ENCODE measurements around the gene DACT2. TPM values are rescaled to one million over a fixed set of nuclear protein-coding genes. Genes with fewer than 3 reads are reported as not detected.

DACT2 gene
- total and polyA plus RNA-seq, 2 donors (not counting 1 experiment from before 2014, with no cell fraction given), result not detected

DNA sequence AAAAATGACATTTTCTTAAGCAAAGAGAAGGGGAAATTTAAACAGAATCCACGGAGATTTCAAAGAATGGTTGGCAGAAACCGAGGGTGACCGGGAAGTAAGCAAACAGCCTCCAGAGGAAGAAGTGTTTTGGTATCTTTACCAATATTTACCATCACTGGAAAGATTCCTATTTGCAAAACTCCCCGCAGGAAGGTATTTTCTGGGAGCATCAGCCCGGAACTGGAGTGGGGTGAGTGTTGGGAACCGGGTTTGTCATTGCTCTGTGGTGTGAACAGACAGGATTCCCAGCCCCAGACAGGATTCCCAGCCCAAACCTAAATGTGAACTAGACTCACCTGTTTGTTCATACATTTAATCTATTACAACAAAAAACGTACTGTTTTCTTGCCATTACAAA is 19.2 kb upstream of the DACT2 start:
- TF ChIP-seq, protein P1, sequence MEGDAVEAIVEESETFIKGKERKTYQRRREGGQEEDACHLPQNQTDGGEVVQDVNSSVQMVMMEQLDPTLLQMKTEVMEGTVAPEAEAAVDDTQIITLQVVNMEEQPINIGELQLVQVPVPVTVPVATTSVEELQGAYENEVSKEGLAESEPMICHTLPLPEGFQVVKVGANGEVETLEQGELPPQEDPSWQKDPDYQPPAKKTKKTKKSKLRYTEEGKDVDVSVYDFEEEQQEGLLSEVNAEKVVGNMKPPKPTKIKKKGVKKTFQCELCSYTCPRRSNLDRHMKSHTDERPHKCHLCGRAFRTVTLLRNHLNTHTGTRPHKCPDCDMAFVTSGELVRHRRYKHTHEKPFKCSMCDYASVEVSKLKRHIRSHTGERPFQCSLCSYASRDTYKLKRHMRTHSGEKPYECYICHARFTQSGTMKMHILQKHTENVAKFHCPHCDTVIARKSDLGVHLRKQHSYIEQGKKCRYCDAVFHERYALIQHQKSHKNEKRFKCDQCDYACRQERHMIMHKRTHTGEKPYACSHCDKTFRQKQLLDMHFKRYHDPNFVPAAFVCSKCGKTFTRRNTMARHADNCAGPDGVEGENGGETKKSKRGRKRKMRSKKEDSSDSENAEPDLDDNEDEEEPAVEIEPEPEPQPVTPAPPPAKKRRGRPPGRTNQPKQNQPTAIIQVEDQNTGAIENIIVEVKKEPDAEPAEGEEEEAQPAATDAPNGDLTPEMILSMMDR (conservative IDR thresholded peaks at IDR 0.05 in 1 of 2, IDR thresholded peaks at IDR 0.05 in 1 of 2; ENCODE audit: low read depth in 1 of 2, low read length in 2 of 2), result no peak
- TF ChIP-seq EZH2 (IDR thresholded peaks at IDR 0.05; ENCODE audit: low read length, missing control alignments), result no peak
- Histone ChIP-seq H2AFZ (ENCODE audit: low read length) (no peak overlapping the region), H3K79me2 (ENCODE audit: control insufficient read depth, insufficient read depth, low read length) (no peaks in the 10 kb centered on the region), H3K9me3 (ENCODE audit: control insufficient read depth, insufficient read depth, low read depth, low read length) (no peaks in the 10 kb centered on the region), H4K20me1 (ENCODE audit: control insufficient read depth, extremely low read depth, insufficient read depth, low read length) (no peaks in the 10 kb centered on the region), H3K27me3 (ENCODE audit: control insufficient read depth, insufficient read depth, low read length) (no peaks in the 10 kb centered on the region), H3K27ac (ENCODE audit: insufficient read depth, low read length) (no peak overlapping the region), H3K4me1 (ENCODE audit: control insufficient read depth, extremely low read depth, insufficient read depth, low read length) (no peaks in the 10 kb centered on the region), H3K36me3 (ENCODE audit: control insufficient read depth, insufficient read depth, low read length) (no peaks in the 10 kb centered on the region), H3K9ac (ENCODE audit: insufficient read depth, low read length) (no peak overlapping the region), H3K4me2 (ENCODE audit: extremely low read depth, insufficient read depth, low read length) (no peak overlapping the region), H3K4me3 (replicated peaks in 1 of 4; ENCODE audit: control extremely low read depth in 1 of 4, insufficient read depth in 1 of 4, low read depth in 3 of 4, low read length in 4 of 4) (no peak overlapping the region)
- DNase-seq (ENCODE audit: low read depth in 2 of 2), result no peak

DNA sequence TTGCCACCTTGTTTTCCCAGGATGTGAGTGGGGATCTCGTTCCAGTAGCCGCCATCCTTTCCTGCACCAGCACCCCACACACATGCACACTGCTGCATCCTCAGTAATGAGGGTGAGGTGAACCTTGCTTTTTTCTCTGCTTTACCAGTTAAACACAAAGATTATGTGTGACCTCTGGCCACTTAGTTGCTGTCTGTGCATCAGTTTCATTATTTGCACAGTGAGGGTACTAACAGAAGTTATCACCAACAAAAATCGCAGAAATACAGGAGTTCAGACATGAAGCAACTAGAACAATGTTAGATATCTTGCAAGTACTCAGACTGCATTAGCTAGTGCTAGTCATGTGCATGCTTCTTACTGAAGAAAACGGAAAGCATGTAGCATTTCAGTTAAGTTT is 17.4 kb upstream of the DACT2 start:
- H3K27ac ChIP-seq (ENCODE audit: insufficient read depth, low read length), result no peak overlapping the region
- no peaks in the 10 kb centered on the region for H3K79me2 ChIP-seq (ENCODE audit: control insufficient read depth, insufficient read depth, low read length)
- no peak overlapping the region for H3K9ac ChIP-seq (ENCODE audit: insufficient read depth, low read length)
- H2AFZ ChIP-seq (ENCODE audit: low read length), result no peak overlapping the region
- no peak overlapping the region for H3K4me2 ChIP-seq (ENCODE audit: extremely low read depth, insufficient read depth, low read length)
- DNase-seq (ENCODE audit: low read depth in 2 of 2), result no peak
- H3K36me3 ChIP-seq (ENCODE audit: control insufficient read depth, insufficient read depth, low read length), result no peaks in the 10 kb centered on the region
- H3K4me1 ChIP-seq (ENCODE audit: control insufficient read depth, extremely low read depth, insufficient read depth, low read length), result no peaks in the 10 kb centered on the region
- no peak overlapping the region for H3K4me3 ChIP-seq (replicated peaks in 1 of 4; ENCODE audit: control extremely low read depth in 1 of 4, insufficient read depth in 1 of 4, low read depth in 3 of 4, low read length in 4 of 4)
- no peaks in the 10 kb centered on the region for H4K20me1 ChIP-seq (ENCODE audit: control insufficient read depth, extremely low read depth, insufficient read depth, low read length)
- H3K9me3 ChIP-seq (ENCODE audit: control insufficient read depth, insufficient read depth, low read depth, low read length), result no peaks in the 10 kb centered on the region
- H3K27me3 ChIP-seq (ENCODE audit: control insufficient read depth, insufficient read depth, low read length), result no peaks in the 10 kb centered on the region
- TF ChIP-seq, protein P1 (conservative IDR thresholded peaks at IDR 0.05 in 1 of 2, IDR thresholded peaks at IDR 0.05 in 1 of 2; ENCODE audit: low read depth in 1 of 2, low read length in 2 of 2), result no peak
- no peak for TF ChIP-seq EZH2 (IDR thresholded peaks at IDR 0.05; ENCODE audit: low read length, missing control alignments)

DNA sequence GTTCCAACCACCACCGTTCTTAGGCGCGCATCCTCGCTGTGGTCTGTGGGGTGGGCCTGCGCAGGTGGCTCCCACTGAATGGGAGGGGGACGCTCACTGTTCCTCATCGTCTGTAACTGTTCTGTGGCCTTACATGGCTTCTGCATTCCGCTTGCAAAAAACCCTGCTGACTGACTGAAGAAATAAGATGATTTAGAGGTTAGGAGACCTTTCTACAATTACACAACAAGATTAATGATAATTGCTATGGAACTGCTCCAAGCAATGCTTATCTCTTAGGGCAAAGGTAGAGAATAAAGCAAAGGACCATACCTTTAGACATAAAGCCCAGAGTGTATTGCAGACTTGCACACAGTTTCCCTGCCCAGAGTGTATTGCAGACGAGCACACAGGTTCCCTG is 14.4 kb upstream of the DACT2 start:
- Histone ChIP-seq H4K20me1 (ENCODE audit: control insufficient read depth, extremely low read depth, insufficient read depth, low read length) (no peaks in the 10 kb centered on the region), H3K4me2 (ENCODE audit: extremely low read depth, insufficient read depth, low read length) (no peak overlapping the region), H2AFZ (ENCODE audit: low read length) (no peak overlapping the region), H3K27ac (ENCODE audit: insufficient read depth, low read length) (no peak overlapping the region), H3K36me3 (ENCODE audit: control insufficient read depth, insufficient read depth, low read length) (no peaks in the 10 kb centered on the region), H3K79me2 (ENCODE audit: control insufficient read depth, insufficient read depth, low read length) (no peaks in the 10 kb centered on the region), H3K9me3 (ENCODE audit: control insufficient read depth, insufficient read depth, low read depth, low read length) (no peaks in the 10 kb centered on the region), H3K27me3 (ENCODE audit: control insufficient read depth, insufficient read depth, low read length) (no peaks in the 10 kb centered on the region), H3K9ac (ENCODE audit: insufficient read depth, low read length) (no peak overlapping the region), H3K4me3 (replicated peaks in 1 of 4; ENCODE audit: control extremely low read depth in 1 of 4, insufficient read depth in 1 of 4, low read depth in 3 of 4, low read length in 4 of 4) (no peak overlapping the region), H3K4me1 (ENCODE audit: control insufficient read depth, extremely low read depth, insufficient read depth, low read length) (no peaks in the 10 kb centered on the region)
- no peak for DNase-seq (ENCODE audit: low read depth in 2 of 2)
- TF ChIP-seq, protein P1 (conservative IDR thresholded peaks at IDR 0.05 in 1 of 2, IDR thresholded peaks at IDR 0.05 in 1 of 2; ENCODE audit: low read depth in 1 of 2, low read length in 2 of 2), result no peak
